Measurements from ENCODE around the gene NLN.

The NLN gene

DNA sequence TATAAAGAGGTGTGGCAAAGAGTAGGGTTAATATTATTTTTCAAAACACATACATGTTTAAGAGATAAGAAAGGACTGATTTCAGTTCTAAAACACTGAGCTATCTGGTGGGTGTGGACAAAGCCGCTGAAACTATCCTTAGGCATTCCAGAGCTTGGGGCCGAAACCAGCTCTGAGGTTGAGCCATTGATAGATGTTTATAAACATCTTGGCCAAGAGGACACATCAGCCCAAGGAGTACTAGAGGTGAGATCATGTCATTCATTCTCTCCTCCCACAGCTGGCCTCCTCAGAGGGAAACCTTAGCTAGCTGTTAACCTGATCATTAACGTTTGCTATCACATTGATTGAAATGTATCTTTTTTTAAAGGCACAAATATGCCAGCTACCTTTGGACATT is 89.9 kb downstream of the NLN start:
- no peak for DNase-seq

GRCh38 chr5:65812648-65813047 is 90.6 kb downstream of the NLN start:
- DNase-seq: no peak

GRCh38 chr5:65813174-65813573 is 91.2 kb downstream of the NLN start:
- DNase-seq: no peak

DNA sequence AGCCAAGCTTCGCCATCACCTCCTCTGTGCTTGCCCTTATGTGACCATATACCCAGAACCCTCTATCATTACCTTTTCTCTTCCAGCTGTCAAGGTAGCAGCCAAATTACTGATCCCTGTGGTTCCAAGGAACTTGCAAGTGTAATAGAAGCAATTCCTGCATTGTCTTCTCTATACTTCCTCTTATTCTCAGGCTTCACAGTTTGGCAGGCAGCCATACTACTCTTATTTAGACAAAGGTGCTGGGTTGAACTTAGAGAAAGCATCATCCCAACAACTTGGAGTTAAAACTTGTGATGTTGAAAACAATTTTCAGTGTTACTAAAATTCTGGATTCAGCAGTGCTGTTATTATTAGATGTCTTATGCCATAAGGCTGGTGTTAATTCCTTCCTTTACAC is 93.2 kb downstream of the NLN start:
- no peak for DNase-seq

DNA sequence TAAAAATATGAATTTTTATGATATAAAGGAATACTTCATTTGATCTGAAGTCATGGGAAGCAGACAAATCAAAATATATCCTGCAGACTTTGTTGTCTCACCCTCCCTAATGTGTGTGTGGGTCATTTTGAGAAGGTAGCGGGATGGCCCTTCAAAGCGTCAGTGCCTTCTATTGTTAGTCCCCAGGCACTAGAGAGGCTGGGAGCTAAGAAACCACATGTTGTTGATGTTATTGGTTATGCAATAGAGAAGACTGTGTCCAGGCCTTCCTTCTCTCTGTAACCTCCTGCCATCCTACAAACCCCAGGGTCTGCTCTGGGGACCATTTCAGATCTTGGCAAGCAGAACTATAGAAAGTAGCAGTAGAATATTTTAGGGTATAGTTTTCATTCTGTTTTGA is 94.7 kb downstream of the NLN start:
- DNase-seq: no peak

DNA sequence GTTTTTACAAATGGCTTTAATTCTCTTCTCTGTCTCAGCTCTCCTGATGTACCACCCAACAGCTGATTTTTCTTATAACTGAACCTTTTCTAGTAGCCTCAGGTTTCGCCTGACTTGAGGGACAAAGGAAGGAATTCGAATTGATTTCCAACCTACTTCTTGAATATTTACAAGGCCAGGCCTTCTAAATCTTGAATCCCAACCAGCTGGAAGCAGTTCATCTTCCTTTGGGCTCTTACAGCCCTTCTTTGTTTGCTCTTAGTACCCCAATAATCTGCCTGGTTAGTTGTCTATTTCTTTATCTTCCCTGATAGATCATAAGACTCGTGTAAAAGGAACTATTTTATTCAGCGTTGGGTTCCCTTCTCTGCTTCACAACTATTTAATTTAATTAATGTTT is 95.9 kb downstream of the NLN start:
- DNase-seq: no peak

- DNase-seq: no peak
Measured at GRCh38 chr5:65818592-65818991, 96.6 kb downstream of the NLN start.

DNA sequence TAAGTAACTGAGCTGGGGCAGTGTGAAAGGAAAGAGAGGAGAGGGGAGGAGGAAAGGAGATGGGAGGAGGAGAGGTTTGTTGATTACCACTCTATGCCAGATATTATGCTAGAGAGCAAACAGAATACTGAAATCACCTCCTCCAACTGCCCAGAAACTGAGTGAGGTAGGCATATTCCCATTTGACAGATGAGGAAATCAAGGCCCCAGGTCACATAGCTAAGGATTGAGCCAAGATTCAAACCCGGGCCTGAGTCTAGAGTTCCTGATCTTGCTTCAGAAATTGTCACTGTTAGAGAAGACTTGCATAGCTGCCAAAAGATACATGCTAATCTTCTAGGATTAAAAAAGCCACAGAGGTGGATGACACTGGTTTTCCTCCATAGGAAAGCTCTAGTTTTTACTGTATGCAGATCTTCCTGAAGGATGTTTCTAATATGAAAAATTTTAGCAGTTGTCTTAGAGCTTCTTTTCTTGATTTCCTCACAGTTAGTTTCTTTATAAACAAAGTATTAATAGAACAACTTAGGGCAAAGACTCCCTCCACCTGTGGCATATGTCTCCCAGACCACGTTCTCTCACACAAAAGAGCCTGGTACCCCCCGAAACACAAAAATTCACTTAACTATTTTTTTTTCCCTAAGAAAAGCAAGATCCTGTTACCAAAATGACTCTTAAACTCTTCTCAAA is 97.4 kb downstream of the NLN start:
- no peak for DNase-seq

GRCh38 chr5:65819905-65820240 is 97.9 kb downstream of the NLN start:
- DNase-seq: no peak

DNA sequence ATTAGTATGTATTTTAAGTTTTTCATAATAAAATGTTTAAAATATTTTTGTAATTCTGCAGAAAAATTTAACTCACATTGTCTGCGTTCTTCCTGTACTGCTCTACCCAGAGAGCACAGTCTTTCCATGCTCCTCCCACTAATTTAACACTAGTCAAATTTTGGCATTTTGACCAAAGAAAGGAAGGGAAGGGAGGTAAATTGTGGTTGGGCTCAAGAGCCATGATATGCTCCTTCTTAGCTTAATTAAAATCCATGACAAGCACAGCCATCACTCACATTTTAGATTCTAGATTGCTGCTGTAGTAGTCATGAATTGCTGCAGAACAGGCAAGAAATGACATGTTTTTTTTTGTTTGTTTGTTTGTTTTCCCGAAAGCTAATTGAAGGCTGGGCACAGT is 98.4 kb downstream of the NLN start:
- DNase-seq: no peak

GRCh38 chr5:65821966-65822365 is 100.0 kb downstream of the NLN start:
- DNase-seq: no peak

GRCh38 chr5:65822710-65823109 is 100.7 kb downstream of the NLN start:
- no peak for DNase-seq

GRCh38 chr5:65823204-65823603 is 101.2 kb downstream of the NLN start:
- no peak for DNase-seq

- DNase-seq: no peak
Measured at GRCh38 chr5:65823845-65824445, 101.9 kb downstream of the NLN start.

DNA sequence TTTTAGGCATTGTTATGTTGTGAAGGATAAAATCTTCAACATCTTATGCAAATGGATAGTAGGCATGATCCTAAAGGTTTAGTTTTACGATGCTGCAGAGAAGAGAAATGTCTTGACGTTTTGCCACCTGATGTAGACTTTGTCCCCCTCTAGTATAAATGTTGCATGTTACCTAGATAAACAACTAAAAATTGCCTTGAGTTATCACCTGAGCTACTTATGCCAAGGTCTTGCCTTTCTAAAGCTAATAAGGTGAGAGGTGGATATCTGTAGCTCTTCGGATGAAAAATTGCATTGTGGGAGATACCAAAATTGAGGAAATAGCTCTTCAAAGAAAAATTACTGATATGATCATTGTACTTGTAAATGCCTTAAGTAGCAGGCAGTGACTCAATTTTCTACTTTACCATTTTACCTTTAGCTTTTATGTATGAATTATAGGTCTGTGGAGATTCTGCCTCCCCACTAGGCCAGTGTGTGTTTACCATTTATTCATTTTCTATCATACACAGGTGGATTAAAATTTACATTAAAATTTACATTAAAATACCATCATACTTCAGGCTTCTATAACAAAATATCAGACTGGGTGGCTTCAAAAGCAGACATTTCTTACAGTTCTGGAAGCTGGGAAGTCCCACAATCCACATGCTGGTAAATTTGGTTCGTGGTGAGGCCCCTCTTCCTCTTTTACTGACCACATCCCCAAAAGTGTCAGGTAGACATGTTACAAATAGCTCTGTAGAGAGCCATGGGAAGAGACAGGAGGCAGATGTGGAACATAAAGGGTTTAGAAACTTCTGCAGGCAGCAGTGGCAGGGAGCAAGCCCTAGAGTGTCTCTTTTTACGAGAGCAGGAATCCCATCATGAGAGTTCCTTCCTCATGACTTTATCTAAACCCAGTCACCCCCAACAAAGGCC is 103.7 kb downstream of the NLN start:
- DNase-seq: no peak

DNA sequence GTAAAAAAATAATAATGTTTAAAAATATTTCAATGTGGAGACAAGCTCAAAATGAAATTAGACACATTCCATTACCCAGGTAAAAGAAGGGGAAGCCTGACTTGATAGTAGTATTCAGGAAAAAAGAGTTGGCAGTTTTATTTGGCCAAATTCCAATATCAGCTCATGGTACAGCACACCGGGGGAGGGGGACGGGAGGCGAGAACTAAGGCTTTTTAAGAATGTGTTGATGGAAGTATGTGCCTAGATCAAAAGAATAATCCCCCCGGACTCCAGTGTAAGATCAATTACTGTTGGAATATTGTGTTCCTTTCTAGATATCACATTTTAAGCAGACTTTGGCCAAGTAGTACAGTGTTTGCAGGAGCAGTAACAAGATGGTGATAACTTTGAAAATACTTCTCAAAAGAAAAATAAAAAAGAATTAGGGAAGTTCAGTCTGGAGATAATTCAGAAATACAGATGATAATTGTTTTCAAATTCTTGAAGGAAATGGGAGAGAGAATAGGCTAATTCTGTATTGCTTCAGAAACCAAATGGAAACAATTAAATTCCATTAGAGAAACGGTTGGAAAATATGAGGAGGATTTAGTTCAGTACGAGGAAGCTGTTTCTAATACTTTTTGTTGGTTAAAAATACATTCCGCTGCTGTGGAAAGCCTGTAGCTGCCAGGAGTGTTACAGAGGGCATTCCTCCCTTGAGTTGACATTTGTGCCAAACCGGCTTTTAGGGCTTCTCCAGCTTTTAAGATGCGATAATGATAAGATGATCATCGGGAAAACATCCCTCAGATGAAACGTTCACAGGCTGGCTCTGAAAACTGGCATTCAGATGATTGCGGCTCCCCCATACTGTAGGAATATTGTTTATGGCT is 106.3 kb downstream of the NLN start:
- DNase-seq: no peak

- no peak for DNase-seq
Measured at GRCh38 chr5:65830856-65831255, 108.9 kb downstream of the NLN start.

DNA sequence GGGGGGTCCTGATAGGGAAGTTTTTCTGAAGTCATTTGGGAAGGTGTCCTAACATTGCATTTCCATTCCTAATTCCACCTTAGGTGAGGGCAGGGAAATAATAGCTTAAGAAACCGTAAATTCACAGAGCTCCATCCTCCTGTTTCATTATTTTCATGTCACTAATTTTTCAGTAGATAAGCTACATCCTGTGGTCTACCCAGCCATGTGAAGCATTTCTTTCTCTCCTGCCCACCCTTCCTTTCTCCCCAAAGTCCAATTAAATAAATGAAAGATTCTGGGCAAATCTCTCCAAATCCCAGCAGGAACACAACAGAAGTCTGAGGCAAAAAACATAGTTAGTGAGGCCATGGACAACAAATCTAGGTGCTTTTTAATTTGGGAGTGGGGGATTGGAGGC is 109.3 kb downstream of the NLN start:
- DNase-seq: no peak

DNA sequence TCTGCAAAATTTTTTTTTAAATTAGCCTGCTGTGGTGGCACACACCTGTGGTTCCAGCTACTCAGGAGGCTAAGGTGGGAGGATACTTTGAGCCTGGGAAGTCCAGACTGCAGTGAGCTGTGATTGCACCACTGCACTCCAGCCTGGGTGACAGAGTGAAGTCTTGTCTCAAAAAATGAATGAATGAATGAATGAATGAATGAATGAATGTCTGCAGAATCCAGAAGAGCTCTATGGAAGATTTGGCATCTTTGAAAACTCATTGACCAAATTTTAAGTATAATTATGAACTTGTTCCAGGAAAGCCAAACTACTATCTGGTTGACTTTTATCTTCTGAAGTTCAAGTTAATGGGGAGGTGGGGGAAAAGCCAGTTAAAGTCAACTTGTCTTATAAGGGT is 110.1 kb downstream of the NLN start:
- no peak for DNase-seq

GRCh38 chr5:65832603-65833228 is 110.7 kb downstream of the NLN start:
- DNase-seq: no peak

DNA sequence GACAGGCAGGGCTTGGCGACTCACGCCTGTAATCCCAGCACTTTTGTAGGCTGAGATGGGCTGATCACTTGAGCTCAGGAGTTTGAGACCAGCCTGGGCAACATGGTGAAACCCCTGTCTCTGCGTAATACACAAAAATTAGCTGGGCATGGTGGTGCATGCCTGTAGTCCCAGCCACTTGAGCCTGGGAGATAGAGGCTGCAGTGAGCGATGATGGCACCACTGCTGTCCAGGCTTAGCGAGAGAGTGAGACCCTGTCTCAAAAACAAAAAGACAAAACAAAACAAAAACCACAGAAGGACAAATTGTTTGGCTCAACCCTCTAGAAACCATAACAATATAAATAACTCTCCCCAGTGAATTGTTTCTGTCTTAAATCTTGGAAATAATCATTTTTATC is 111.8 kb downstream of the NLN start:
- no peak for DNase-seq

DNA sequence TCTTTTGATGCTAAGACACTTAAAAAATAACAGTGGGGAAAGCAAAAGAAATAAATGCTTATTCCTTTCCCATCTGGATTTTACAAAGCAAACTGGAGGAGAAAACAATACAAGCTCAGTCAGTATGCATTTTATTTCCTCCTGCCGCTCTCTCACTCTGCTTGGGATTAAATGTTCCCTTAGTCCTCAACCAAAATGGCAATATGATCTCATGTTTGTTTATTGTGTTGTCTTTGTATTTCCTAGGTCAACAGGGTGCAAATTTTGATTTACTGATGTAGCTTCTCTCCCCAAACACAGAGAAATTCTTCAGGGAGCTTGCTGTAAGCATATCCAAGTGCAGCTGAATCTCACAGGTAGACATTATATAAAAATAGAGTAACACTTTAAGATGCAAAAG is 112.3 kb downstream of the NLN start:
- no peak for DNase-seq

DNA sequence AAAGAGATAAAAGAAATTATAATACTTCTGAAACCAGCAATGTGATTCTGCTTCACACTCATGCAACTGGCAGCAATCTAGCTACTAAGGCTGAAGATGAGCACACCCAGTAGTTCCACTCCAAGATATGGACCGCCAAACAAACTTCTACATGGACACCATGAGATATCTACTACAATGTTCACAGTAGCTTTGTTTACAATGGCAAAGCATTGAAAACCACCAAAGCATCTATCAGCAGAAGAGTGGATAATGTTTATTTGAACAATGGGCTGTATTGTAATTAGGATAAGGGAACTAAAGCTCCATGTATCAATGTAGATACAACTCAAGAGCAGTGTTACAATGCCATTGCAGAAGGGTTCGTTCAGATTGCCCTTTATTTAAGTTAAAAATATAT is 113.2 kb downstream of the NLN start:
- DNase-seq: no peak
